Activated T-helper 1 cell treated with anti-CD3 and anti-CD28 coated beads, Interleukin-2, amount 50 U/mL, for 16 hours (primary cell): ENCODE results near the gene GPHB5.
"Not testable (repeated sequence)": the region's sequence is repeated elsewhere in the genome, so short reads cannot be mapped to it uniquely, and the experiment has no call there.

Experiments used
- DNase-seq, 2 donors: peaks; one replicate each; pipeline ENCODE4 v3.0.0-alpha.2; 2020; ENCODE audit warnings: low read depth in 1 of 2, low spot score in 1 of 2

Gene GPHB5

GRCh38 chr14:63296060-63296563 is 22.6 kb downstream of the GPHB5 start:
- no peak for DNase-seq

DNA sequence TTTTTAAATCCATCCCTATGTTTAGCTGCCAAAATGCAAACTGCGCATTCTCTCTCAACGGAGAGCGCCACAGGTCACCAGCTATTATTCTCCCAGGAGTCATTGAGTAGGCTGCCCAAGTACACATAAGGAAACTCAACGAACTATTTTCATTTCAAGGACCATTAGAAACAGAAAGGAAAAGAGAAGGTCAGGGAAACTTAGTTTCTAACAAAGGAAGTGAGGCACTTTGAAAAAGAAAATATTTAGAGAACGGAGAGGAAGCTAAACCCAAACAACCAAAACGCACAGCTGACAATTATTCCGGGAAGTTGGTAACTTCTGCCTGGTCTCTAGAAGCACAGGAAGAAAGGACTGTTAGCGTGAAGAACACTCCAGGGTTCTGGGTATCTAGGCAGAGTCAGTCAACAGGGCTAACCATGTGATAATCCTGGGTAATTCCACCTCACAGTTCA is 23.5 kb downstream of the GPHB5 start:
- no peak for DNase-seq

GRCh38 chr14:63292805-63293204 is 25.9 kb downstream of the GPHB5 start:
- DNase-seq: no peak

- no peak for DNase-seq
Measured at GRCh38 chr14:63290741-63291430, 27.8 kb downstream of the GPHB5 start.

GRCh38 chr14:63288853-63289252 is 29.9 kb downstream of the GPHB5 start:
- DNase-seq: no peak

GRCh38 chr14:63287666-63288483 is 30.9 kb downstream of the GPHB5 start:
- no peak for DNase-seq

DNA sequence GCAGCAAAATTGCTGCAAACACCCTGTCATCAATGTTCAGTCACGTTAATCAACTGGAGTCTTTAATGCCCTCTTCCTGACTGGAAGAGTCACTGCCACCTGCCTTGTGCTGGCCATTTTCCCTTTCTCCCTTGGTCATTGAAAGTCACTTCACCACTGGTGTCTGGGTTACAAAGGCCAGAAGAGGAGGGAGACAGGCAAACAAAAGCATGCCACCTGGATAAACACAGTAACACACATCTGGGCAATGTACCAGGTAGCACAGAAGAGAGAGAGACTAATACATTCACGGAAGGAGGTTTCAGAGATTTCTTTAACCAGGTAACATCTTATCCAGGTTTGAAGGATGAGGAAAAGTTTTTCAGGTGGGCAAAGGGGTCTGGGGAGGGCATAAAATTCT is 32.7 kb downstream of the GPHB5 start:
- DNase-seq: no peak

DNA sequence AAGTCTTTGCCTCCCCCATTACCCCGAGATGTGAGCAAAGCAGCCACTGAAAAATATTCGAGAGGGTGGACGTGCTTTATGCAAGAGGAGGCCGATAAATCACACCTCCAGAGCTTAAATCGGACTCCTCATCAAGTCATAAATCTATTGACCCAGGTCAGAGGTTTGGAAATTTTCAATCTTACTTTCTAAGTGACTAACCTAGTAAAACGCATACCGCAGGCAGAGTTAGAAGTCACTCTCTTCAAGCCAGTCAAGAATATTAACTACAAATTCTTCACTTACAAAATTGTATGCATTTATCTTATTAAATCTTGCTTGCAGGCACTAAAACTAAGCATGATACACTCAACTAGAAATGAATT is 34.9 kb downstream of the GPHB5 start:
- DNase-seq: no peak

GRCh38 chr14:63282997-63283883 is 35.5 kb downstream of the GPHB5 start:
- no peak for DNase-seq

DNA sequence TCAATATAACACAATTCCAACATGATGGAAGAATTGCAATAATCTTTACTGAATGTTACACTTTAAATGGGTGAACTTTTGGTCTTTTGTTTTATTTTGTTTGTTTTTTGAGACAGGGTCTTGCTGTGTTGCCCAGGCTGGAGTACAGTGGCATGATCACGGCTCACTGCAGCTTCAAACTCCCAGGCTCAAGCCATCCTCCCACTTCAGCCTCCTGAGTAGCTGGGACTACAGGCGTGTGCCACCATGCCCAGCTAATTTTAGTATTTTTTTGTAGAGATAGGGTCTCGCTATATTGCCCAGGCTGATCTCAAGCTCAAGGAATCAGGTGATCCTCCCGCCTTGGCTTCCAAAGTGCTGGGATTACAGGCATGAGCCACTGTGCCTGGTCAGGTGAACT is 38.8 kb downstream of the GPHB5 start:
- DNase-seq: not testable (repeated sequence)

- no peak for DNase-seq
Measured at GRCh38 chr14:63277591-63278183, 41.0 kb downstream of the GPHB5 start.

GRCh38 chr14:63276492-63277342 is 42.0 kb downstream of the GPHB5 start:
- no peak for DNase-seq

DNA sequence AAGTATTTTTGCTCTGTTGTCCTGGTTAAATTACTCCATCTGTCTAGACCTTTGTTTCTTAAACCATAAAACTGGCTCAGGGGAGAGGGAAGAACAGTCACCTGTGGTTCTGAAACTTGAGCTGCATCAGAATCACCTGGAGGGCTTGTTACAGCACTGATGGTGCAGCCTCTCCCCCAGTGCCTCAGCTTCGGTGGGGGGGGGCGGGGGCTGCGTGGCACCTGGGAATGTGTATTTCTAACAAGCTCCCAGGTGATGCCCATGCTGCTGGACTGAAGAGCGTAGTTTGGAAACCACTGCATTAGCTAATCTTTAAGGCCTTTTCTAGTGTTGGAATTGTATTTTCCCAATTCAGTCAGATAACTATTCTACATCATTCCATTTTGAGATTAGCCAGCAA is 42.7 kb downstream of the GPHB5 start:
- no peak for DNase-seq

DNA sequence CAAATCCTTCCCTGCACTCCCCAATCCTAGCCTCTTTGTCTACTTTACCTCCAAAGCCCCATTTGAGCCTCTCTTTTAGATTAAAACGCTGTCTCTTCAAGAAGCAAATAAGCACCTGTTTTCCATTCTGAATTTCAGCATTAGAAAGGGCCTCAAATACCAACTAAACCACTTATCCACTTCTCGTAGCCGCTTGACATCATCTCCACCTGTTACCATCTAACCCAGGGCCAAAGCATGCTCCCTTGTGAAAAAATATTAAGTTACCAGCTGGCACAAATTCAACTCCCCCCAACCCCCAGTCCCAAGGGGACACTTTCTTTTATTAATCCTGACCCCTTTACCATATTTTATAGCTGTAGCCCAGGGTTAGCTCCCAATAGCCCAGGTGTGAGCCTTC is 43.1 kb downstream of the GPHB5 start:
- DNase-seq: no peak

- DNase-seq: no peak
Measured at GRCh38 chr14:63273717-63274655, 44.7 kb downstream of the GPHB5 start.

DNA sequence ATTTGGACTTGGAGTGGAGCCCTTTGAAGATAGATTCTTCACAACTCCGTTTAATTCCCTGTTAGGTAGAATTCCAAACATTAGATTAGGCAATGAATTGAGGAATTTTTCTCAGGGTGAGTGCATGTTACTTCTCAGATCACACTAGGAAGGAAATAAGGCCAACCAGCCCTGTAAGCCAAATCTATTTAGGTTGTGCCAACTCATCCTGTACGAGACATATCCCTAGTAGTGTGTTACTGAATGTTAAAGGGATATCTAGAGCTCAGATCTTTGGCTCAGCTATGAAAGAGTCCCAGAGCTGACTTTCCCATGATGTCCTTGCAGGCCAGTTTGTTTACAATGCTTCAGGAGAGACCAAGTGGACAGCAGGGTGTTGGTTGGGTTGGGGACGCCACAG is 45.6 kb downstream of the GPHB5 start:
- no peak for DNase-seq

DNA sequence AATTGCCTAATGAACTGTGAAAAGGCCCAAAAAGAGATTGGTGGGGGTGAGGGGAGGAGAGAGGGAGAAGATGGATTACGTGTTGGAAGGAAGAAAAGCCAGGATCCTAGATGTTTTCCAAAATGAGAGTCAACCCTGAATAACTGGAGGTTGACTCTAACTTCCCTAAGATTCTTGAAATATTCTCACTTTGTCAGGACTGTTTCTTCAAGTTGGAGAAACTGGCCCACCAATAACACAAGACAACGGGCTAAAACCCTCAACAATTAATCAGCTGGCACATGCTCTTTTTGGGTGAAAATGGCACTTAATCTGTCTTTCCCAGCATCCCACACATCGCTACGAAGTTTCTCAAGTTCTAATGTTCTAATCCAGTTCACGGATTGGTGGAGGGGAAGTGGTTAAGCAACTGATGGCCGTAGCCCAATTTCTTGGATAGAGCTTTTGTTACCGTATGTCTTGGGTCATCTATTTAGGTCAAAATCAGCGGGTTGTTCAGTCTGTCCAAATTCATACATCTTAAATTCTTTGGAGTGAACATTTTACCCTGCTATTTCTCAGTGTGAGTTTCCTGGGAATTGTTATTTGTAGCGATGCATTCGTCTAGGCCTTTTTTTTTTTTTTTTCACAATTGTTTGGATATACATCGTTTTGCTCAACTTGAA is 49.0 kb downstream of the GPHB5 start:
- DNase-seq: no peak

DNA sequence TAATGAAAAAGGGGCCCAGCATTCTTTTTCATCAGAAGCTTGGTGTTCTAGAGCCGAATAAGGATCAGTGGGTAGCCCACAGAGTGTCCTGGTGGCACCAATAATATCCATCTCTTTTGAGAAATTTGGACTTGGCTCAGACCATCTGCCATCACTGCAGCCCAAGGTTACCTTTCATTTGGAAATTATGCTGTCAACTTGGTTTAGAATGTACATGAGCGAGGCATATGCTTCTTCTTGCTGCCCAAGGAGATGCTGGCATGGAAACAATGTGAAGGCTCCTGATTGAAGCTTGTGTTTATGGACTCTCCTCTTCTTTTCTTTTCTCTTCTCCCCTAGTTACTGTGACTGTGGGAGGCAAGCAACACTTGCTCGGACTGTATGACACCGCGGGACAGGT is 50.0 kb downstream of the GPHB5 start:
- no peak for DNase-seq

DNA sequence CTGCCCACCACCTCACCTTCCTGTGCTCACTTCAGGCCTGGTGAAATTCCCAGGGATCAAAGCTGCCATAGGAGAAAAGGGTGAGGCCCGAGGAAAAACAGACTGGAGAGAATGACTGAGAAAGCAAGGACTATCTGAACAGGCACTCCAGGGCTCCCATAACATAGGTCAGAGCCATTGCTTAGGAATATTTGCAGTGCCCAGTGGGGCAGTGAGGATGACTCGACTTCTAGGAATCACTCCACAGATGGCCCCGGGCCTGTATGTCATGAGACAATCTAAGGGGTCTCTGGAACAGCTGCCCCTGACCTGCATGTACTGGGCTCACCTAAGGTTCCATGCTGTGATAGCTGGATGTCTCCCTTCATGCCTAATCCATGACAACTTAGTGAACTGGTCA is 51.6 kb downstream of the GPHB5 start:
- no peak for DNase-seq
